Fibroblast of mammary gland (primary cell): ENCODE data around the gene TOMM22.
A peak's percentile ranks its signal among the peaks of the same experiment; 100 is the strongest.

Experiments used
- DNase-seq: peaks from one replicate; pipeline ENCODE4 v3.0.0-alpha.2; 2010; ENCODE audit warnings: low read depth
- H3K4me3 ChIP-seq: 2 replicates; pipeline ENCODE4 v1.5.1; 2011; ENCODE audit warnings: low read depth, mild to moderate bottlenecking, low read length, moderate library complexity; ENCODE audit not compliant: control insufficient read depth
- CTCF ChIP-seq: conservative IDR thresholded peaks from 2 replicates; pipeline ENCODE4 v1.5.1; 2011; ENCODE audit warnings: low read depth, low read length, inconsistent platforms; ENCODE audit not compliant: control insufficient read depth, insufficient read depth

The TOMM22 gene

GRCh38 chr22:38649841-38650522 is 31.8 kb upstream of the TOMM22 start:
- H3K4me3 ChIP-seq: no peak overlapping the region
- no peak for TF ChIP-seq CTCF
- DNase-seq: no peak

- no peak for TF ChIP-seq CTCF
- no peak for DNase-seq
- no peak overlapping the region for H3K4me3 ChIP-seq
Measured at GRCh38 chr22:38652859-38653258, 28.9 kb upstream of the TOMM22 start.

- H3K4me3 ChIP-seq: no peak overlapping the region
- peak; percentile 5 for DNase-seq
- no peak for TF ChIP-seq CTCF
Measured at GRCh38 chr22:38653741-38654140, 28.0 kb upstream of the TOMM22 start.

GRCh38 chr22:38655519-38656255 is 26.1 kb upstream of the TOMM22 start:
- DNase-seq: peak; percentile 12
- no peak for TF ChIP-seq CTCF
- peak overlapping the region; percentile 91 for H3K4me3 ChIP-seq

- TF ChIP-seq CTCF: no peak
- peak; percentile 72 for DNase-seq
- H3K4me3 ChIP-seq: peak within 1 kb of the TSS; percentile 91
Measured at GRCh38 chr22:38656256-38657044, 25.3 kb upstream of the TOMM22 start, which contains the start of the genes CBY1 and FAM227A. Gene CBY1, plus strand, starts transcription at chr22:38656638. Its CDS starts 11,417 bp downstream, at chr22:38668055. Gene FAM227A, minus strand, starts transcription at chr22:38656392. Its CDS starts 6,224 bp downstream, at chr22:38650168.

GRCh38 chr22:38657045-38657909 is 24.5 kb upstream of the TOMM22 start:
- TF ChIP-seq CTCF: no peak
- DNase-seq: peak; percentile 6

More at GRCh38 chr22:38657045-38657909, 24.5 kb upstream of the TOMM22 start:
- peak overlapping the region; percentile 91 for H3K4me3 ChIP-seq
